Measurements from ENCODE around the gene HCN4.

- TF ChIP-seq, protein P1, sequence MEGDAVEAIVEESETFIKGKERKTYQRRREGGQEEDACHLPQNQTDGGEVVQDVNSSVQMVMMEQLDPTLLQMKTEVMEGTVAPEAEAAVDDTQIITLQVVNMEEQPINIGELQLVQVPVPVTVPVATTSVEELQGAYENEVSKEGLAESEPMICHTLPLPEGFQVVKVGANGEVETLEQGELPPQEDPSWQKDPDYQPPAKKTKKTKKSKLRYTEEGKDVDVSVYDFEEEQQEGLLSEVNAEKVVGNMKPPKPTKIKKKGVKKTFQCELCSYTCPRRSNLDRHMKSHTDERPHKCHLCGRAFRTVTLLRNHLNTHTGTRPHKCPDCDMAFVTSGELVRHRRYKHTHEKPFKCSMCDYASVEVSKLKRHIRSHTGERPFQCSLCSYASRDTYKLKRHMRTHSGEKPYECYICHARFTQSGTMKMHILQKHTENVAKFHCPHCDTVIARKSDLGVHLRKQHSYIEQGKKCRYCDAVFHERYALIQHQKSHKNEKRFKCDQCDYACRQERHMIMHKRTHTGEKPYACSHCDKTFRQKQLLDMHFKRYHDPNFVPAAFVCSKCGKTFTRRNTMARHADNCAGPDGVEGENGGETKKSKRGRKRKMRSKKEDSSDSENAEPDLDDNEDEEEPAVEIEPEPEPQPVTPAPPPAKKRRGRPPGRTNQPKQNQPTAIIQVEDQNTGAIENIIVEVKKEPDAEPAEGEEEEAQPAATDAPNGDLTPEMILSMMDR (IDR thresholded peaks at IDR 0.05): no peak
- no peak for TF ChIP-seq POLR2A (IDR thresholded peaks at IDR 0.05)
Measured at GRCh38 chr15:73345658-73346057, 23.1 kb downstream of the HCN4 start.
